ENCODE data around the gene TNK1. TPM values are rescaled to one million over a fixed set of nuclear protein-coding genes. Genes with fewer than 3 reads are reported as not detected.

The TNK1 gene
- total RNA-seq, 1 experiment from 2014 or later: 10.1 TPM

GRCh38 chr17:7438656-7439460 lies 58.0 kb downstream of the TNK1 start:
- H3K23ac ChIP-seq (ENCODE audit: insufficient read length, low read depth, low read length): no peak overlapping the region
- no peak overlapping the region for H4K8ac ChIP-seq (replicated peaks; ENCODE audit: insufficient read length, low read depth, low read length)
- no peaks in the 10 kb centered on the region for H3K79me1 ChIP-seq (ENCODE audit: insufficient read depth, low read depth, low read length, poor library complexity, severe bottlenecking)
- no peaks in the 10 kb centered on the region for H3K79me2 ChIP-seq (ENCODE audit: insufficient read depth, low read length)
- Mint-ChIP-seq H3K4me3 (peak overlapping the region; percentile 91 to 93), H3K36me3 (ENCODE audit: insufficient read depth in 1 of 3, low read depth in 3 of 3) (peaks cover 0 to 13% (median 2%) of the 10 kb centered on the region in 3 experiments; a peak in 3 of 7 replicates), H3K9me3 (no peaks in the 10 kb centered on the region), H3K27me3 (ENCODE audit: low read depth) (peaks cover 30% of the 10 kb centered on the region), H3K4me1 (peaks cover 32 to 37% of the 10 kb centered on the region in 2 experiments), H3K27ac (peak overlapping the region in 2 of 3 experiments; percentile 32 to 94; a peak in 1 of 7 replicates)
- no peaks in the 10 kb centered on the region; the same call in 1 of the 2 replicates for H3K4me1 ChIP-seq (ENCODE audit: insufficient read depth, low read length)
- no CpG with 5 or more reads among the region's 11 CpGs for WGBS (ENCODE audit: extremely low coverage, insufficient read length, low lambda C conversion rate)
- H2BK120ac ChIP-seq (ENCODE audit: low read depth, low read length, poor library complexity, severe bottlenecking): no peak overlapping the region
- no peak overlapping the region for H2BK15ac ChIP-seq (ENCODE audit: low read depth, low read length)
- no peaks in the 10 kb centered on the region for H3K9me3 ChIP-seq (ENCODE audit: control insufficient read depth, low read depth, low read length)
- H2BK5ac ChIP-seq (ENCODE audit: insufficient read length, low read length): no peak overlapping the region
- H2BK12ac ChIP-seq (ENCODE audit: insufficient read length, low read depth, low read length): no peak overlapping the region
- no peak overlapping the region for H4K5ac ChIP-seq (ENCODE audit: insufficient read length, low read depth, low read length)
- H3K23me2 ChIP-seq (ENCODE audit: insufficient read length, low read depth, low read length, poor library complexity, severe bottlenecking): peaks cover 33% of the 10 kb centered on the region
- H3K4me2 ChIP-seq (ENCODE audit: insufficient read depth, insufficient read length, low read length): peak overlapping the region; percentile 60
- H4K20me1 ChIP-seq (ENCODE audit: control insufficient read depth, insufficient read depth, insufficient read length): no peaks in the 10 kb centered on the region
- DNase-seq: no peak
- no peak overlapping the region for H3K56ac ChIP-seq (ENCODE audit: insufficient read length, low read depth, low read length)
- H3K14ac ChIP-seq (ENCODE audit: insufficient read depth, low read length): no peak overlapping the region
- H4K91ac ChIP-seq (ENCODE audit: insufficient read length, low read depth, low read length): no peak overlapping the region
- H2BK20ac ChIP-seq (ENCODE audit: low read depth, low read length, poor library complexity, severe bottlenecking): no peak overlapping the region
- H3K27ac ChIP-seq (ENCODE audit: insufficient read length, low read depth, low read length): no peak overlapping the region
- no peak overlapping the region for H3K18ac ChIP-seq (ENCODE audit: insufficient read length, low read depth, low read length)
- H3K27me3 ChIP-seq (ENCODE audit: insufficient read depth, low read length): peaks cover 7% of the 10 kb centered on the region
- H2AK5ac ChIP-seq (ENCODE audit: insufficient read length, low read length): no peak overlapping the region
- TF ChIP-seq, protein P1, sequence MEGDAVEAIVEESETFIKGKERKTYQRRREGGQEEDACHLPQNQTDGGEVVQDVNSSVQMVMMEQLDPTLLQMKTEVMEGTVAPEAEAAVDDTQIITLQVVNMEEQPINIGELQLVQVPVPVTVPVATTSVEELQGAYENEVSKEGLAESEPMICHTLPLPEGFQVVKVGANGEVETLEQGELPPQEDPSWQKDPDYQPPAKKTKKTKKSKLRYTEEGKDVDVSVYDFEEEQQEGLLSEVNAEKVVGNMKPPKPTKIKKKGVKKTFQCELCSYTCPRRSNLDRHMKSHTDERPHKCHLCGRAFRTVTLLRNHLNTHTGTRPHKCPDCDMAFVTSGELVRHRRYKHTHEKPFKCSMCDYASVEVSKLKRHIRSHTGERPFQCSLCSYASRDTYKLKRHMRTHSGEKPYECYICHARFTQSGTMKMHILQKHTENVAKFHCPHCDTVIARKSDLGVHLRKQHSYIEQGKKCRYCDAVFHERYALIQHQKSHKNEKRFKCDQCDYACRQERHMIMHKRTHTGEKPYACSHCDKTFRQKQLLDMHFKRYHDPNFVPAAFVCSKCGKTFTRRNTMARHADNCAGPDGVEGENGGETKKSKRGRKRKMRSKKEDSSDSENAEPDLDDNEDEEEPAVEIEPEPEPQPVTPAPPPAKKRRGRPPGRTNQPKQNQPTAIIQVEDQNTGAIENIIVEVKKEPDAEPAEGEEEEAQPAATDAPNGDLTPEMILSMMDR (conservative IDR thresholded peaks at IDR 0.05): no peak
- H2AFZ ChIP-seq (ENCODE audit: low read length): no peak overlapping the region
- H3K9ac ChIP-seq (ENCODE audit: extremely low read depth, insufficient read length, low read length): no peak overlapping the region
- H3T11ph ChIP-seq (ENCODE audit: low read length): no peak overlapping the region
- H3K4ac ChIP-seq (ENCODE audit: low read depth, low read length): no peak overlapping the region

Other genes starting within 250 kb of the TNK1 start
- 5.2 and 5.9 TPM in 2 replicates for gene ASGR1, start 201.7 kb upstream of the TNK1 start, total RNA-seq (2021)
- gene DLG4, start 161.3 kb upstream of the TNK1 start, total RNA-seq (2021): 38.2 and 38.3 TPM in 2 replicates
- 272 and 283 TPM in 2 replicates for gene ACADVL, start 161.2 kb upstream of the TNK1 start, total RNA-seq (2021)
- gene DVL2, start 146.6 kb upstream of the TNK1 start, total RNA-seq (2021): 82.9 and 84.1 TPM in 2 replicates
- gene PHF23, start 141.6 kb upstream of the TNK1 start, total RNA-seq (2021): 105 and 110 TPM in 2 replicates
- gene GABARAP, start 138.6 kb upstream of the TNK1 start, total RNA-seq (2021): 261 and 266 TPM in 2 replicates
- 134 and 141 TPM in 2 replicates for gene CTDNEP1, start 129.4 kb upstream of the TNK1 start, total RNA-seq (2021)
- gene ELP5, start 128.9 kb upstream of the TNK1 start, total RNA-seq (2021): 46.5 and 49.6 TPM in 2 replicates
- gene CLDN7, start 118.6 kb upstream of the TNK1 start, total RNA-seq (2021): 174 and 177 TPM in 2 replicates
- 4.4 and 4.7 TPM in 2 replicates for gene SLC2A4, start 99.4 kb upstream of the TNK1 start, total RNA-seq (2021)
- gene YBX2, start 86.5 kb upstream of the TNK1 start, total RNA-seq (2021): 24.0 and 26.0 TPM in 2 replicates
- 978 and 1,015 TPM in 2 replicates for gene EIF5A, start 73.5 kb upstream of the TNK1 start, total RNA-seq (2021)
- gene GPS2, start 65.7 kb upstream of the TNK1 start, total RNA-seq (2021): 62.6 and 62.7 TPM in 2 replicates
- gene NEURL4, start 51.8 kb upstream of the TNK1 start, total RNA-seq (2021): 54.8 and 55.4 TPM in 2 replicates
- gene ACAP1, start 44.6 kb upstream of the TNK1 start, total RNA-seq (2021): 15.5 and 18.2 TPM in 2 replicates
- 5.3 and 5.6 TPM in 2 replicates for gene KCTD11, start 28.9 kb upstream of the TNK1 start, total RNA-seq (2021)
- not detected in 2 replicates for gene TMEM95, start 25.9 kb upstream of the TNK1 start, total RNA-seq (2021)
- gene PLSCR3, start 13.4 kb downstream of the TNK1 start, total RNA-seq (2021): 31.5 and 32.1 TPM in 2 replicates
- gene TMEM256, start 23.0 kb downstream of the TNK1 start, total RNA-seq (2021): 151 and 153 TPM in 2 replicates
- 70.2 and 70.5 TPM in 2 replicates for gene NLGN2, start 26.8 kb downstream of the TNK1 start, total RNA-seq (2021)
- 0.33 and 0.46 TPM in 2 replicates for gene SPEM1, start 39.2 kb downstream of the TNK1 start, total RNA-seq (2021)
- gene SPEM2, start 44.5 kb downstream of the TNK1 start, total RNA-seq (2021): not detected in 2 replicates
- not detected in 2 replicates for gene SPEM3, start 47.8 kb downstream of the TNK1 start, total RNA-seq (2021)
- 8.3 and 8.6 TPM in 2 replicates for gene TMEM102, start 54.3 kb downstream of the TNK1 start, total RNA-seq (2021)
- 14.1 and 15.2 TPM in 2 replicates for gene FGF11, start 58.4 kb downstream of the TNK1 start, total RNA-seq (2021)
- 12.7 and 13.2 TPM in 2 replicates for gene CHRNB1, start 64.0 kb downstream of the TNK1 start, total RNA-seq (2021)
- 14.4 and 14.9 TPM in 2 replicates for gene ZBTB4, start 98.5 kb downstream of the TNK1 start, total RNA-seq (2021)
- not detected in 2 replicates for gene SLC35G6, start 100.4 kb downstream of the TNK1 start, total RNA-seq (2021)
- 153 and 154 TPM in 2 replicates for gene POLR2A, start 103.3 kb downstream of the TNK1 start, total RNA-seq (2021)
- gene TNFSF12, start 168.0 kb downstream of the TNK1 start, total RNA-seq (2021): 5.8 and 7.1 TPM in 2 replicates
- 0.94 and 1.4 TPM in 2 replicates for gene TNFSF13, start 177.7 kb downstream of the TNK1 start, total RNA-seq (2021)
- gene SENP3, start 180.8 kb downstream of the TNK1 start, total RNA-seq (2021): 80.6 and 83.1 TPM in 2 replicates
- 0.37 and 0.42 TPM in 2 replicates for gene CD68, start 198.5 kb downstream of the TNK1 start, total RNA-seq (2021)
- gene MPDU1, start 202.8 kb downstream of the TNK1 start, total RNA-seq (2021): 73.1 and 76.1 TPM in 2 replicates
- 7.7 TPM in 2 replicates for gene SOX15, start 209.0 kb downstream of the TNK1 start, total RNA-seq (2021)
- gene FXR2, start 233.8 kb downstream of the TNK1 start, total RNA-seq (2021): 36.1 and 36.4 TPM in 2 replicates
- 72.1 and 77.6 TPM in 2 replicates for gene SAT2, start 246.7 kb downstream of the TNK1 start, total RNA-seq (2021)
- 1.5 and 1.6 TPM in 2 replicates for gene SHBG, start 249.0 kb downstream of the TNK1 start, total RNA-seq (2021)

Data from H9 (cell line).